Upper lobe of left lung (tissue), 6 donors: ENCODE measurements around the gene INPP4B. TPM values are rescaled to one million over a fixed set of nuclear protein-coding genes. Genes with fewer than 3 reads are reported as not detected.

ENCODE experiments used
- ATAC-seq, 2 donors: fragments of 200-7000 bp; cut with Tn5 transposase; one replicate each; pipeline ENCODE4 v1.9.1; 2022; ENCODE audit warnings: mild to moderate bottlenecking in 2 of 2, moderate library complexity in 2 of 2; ENCODE audit not compliant: low FRiP score in 2 of 2
- DNase-seq, 2 donors: peaks; one replicate each; pipeline ENCODE4 v3.0.0-alpha.2; 2019 to 2020
- H3K27ac ChIP-seq, 4 donors: fragments of 200-600 bp; sonication (generic); one replicate each; pipeline ENCODE4 v1.5.1; 2016 to 2019
- H3K27me3 ChIP-seq, 4 donors: fragments of 200-600 bp; sonication (generic); one replicate each; pipeline ENCODE4 v1.5.1; 2017 to 2019
- H3K36me3 ChIP-seq, 4 donors: fragments of 200-600 bp; sonication (generic); one replicate each; pipeline ENCODE4 v1.5.1; 2016 to 2019
- H3K4me1 ChIP-seq, 4 donors: fragments of 200-600 bp; sonication (generic); one replicate each; pipeline ENCODE4 v1.5.1; 2018 to 2019
- H3K4me3 ChIP-seq, 4 donors: fragments of 200-600 bp; sonication (generic); one replicate each; pipeline ENCODE4 v1.5.1; 2017 to 2019; ENCODE audit warnings: mild to moderate bottlenecking in 2 of 4, moderate library complexity in 1 of 4
- H3K9me3 ChIP-seq, 4 donors: fragments of 200-600 bp; sonication (generic); one replicate each; pipeline ENCODE4 v1.5.1; 2018 to 2019
- EP300 ChIP-seq, 4 donors: sonication (generic); formaldehyde crosslinking; IDR thresholded peaks; one replicate each; pipeline ENCODE4 v1.5.1; 2017; ENCODE audit warnings: antibody characterized with exemption in 4 of 4, control low read depth in 2 of 4
- POLR2A ChIP-seq, 4 donors: fragments of 450-650 bp; IDR thresholded peaks; one replicate each; pipeline ENCODE4 v1.5.1; 2016 to 2017; ENCODE audit warnings: antibody characterized with exemption in 4 of 4, mild to moderate bottlenecking in 2 of 4
- POLR2AphosphoS5 ChIP-seq, 2 donors: sonication (generic); formaldehyde crosslinking; IDR thresholded peaks; one replicate each; pipeline ENCODE4 v1.5.1; 2017; ENCODE audit warnings: antibody characterized with exemption in 2 of 2
- WGBS, 2 donors: methylation state at CpG; one replicate each; pipeline ENCODE4 v1.1.5; 2017 to 2018; 5-methylcytosine and 5-hydroxymethylcytosine counted together
- total RNA-seq, 6 donors: library from RNA; depleted of rRNA in 4 of 6; stranded (reverse); fragments of >200 nt in 4 of 6; gene quantifications; one replicate each; pipeline versions ENCODE4 v1.1.0 to v1.2.1, GENCODE V29; 2016 to 2021
- TF ChIP-seq, protein P1 (sequence below), 6 experiments: fragments of 450-650 bp in 4 of 6; fragments of 200-600 bp in 2 of 6; sonication (generic) in 2 of 6; IDR thresholded peaks; one replicate each; pipeline ENCODE4 v1.5.1; 2016 to 2019; ENCODE audit warnings: antibody characterized with exemption in 6 of 6
- donor health status: DM: no; HTN: no; CAD: no; lungs with moderate emphysema.
- donor health status: DM: no; HTN: yes; CAD: no; lungs with severe emphysema.

INPP4B gene
- total RNA-seq, 6 donors from 2014 or later = 4.7 to 31.4 (median 10.4) TPM

- whole genome bisulfite sequencing, 2 donors = 73 to 90% methylated on average over 1 of the region's 1 CpG
- Histone ChIP-seq H3K36me3 (no peaks in the 10 kb centered on the region), H3K27me3 (no peaks in the 10 kb centered on the region), H3K9me3 (no peaks in the 10 kb centered on the region), H3K4me1 (no peaks in the 10 kb centered on the region), H3K4me3 (no peak overlapping the region), H3K27ac (no peak overlapping the region)
- no peak for DNase-seq
- TF ChIP-seq EP300 (IDR thresholded peaks at IDR 0.05) = no peak
- TF ChIP-seq, protein P1, sequence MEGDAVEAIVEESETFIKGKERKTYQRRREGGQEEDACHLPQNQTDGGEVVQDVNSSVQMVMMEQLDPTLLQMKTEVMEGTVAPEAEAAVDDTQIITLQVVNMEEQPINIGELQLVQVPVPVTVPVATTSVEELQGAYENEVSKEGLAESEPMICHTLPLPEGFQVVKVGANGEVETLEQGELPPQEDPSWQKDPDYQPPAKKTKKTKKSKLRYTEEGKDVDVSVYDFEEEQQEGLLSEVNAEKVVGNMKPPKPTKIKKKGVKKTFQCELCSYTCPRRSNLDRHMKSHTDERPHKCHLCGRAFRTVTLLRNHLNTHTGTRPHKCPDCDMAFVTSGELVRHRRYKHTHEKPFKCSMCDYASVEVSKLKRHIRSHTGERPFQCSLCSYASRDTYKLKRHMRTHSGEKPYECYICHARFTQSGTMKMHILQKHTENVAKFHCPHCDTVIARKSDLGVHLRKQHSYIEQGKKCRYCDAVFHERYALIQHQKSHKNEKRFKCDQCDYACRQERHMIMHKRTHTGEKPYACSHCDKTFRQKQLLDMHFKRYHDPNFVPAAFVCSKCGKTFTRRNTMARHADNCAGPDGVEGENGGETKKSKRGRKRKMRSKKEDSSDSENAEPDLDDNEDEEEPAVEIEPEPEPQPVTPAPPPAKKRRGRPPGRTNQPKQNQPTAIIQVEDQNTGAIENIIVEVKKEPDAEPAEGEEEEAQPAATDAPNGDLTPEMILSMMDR (IDR thresholded peaks at IDR 0.05) = no peak
- no peak for ATAC-seq
Observed at GRCh38 chr4:142218726-142219125, 627.4 kb downstream of the INPP4B start.

DNA sequence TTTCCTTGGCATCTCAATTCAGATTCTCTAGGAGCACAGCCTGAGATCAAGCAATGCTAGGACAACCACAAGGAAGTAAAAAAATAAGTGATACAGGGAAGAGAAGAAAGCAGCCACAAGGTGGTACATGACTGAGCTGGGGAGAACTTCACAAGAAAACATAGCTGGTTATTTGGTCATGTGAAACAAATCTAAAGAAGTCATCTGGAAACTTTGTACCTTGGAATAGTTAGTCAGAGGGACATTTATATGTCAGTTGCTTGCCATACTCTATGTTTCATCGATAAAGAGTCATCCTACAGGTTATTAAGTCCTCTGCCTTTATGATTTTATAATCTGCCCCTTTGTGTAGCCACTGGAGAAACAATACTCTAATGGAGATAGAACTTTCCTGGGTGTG lies 634.7 kb downstream of the INPP4B start:
- 93 to 95% methylated on average over 1 of the region's 1 CpG for WGBS, 2 donors
- Histone ChIP-seq H3K4me3 (no peak overlapping the region), H3K4me1 (no peaks in the 10 kb centered on the region), H3K36me3 (no peaks in the 10 kb centered on the region), H3K9me3 (no peaks in the 10 kb centered on the region), H3K27me3 (no peaks in the 10 kb centered on the region), H3K27ac (no peak overlapping the region)
- ATAC-seq = no peak
- DNase-seq = no peak
- TF ChIP-seq EP300 (IDR thresholded peaks at IDR 0.05) (no peak), POLR2A (IDR thresholded peaks at IDR 0.05) (no peak), POLR2AphosphoS5 (IDR thresholded peaks at IDR 0.05) (no peak)
- TF ChIP-seq, protein P1 (IDR thresholded peaks at IDR 0.05) = no peak

- Histone ChIP-seq H3K36me3 (no peaks in the 10 kb centered on the region), H3K4me3 (no peak overlapping the region), H3K27me3 (no peaks in the 10 kb centered on the region), H3K9me3 (no peaks in the 10 kb centered on the region), H3K4me1 (no peaks in the 10 kb centered on the region), H3K27ac (no peak overlapping the region)
- DNase-seq (no peak), ATAC-seq (no peak)
- no peak for TF ChIP-seq EP300 (IDR thresholded peaks at IDR 0.05)
- TF ChIP-seq, protein P1 (IDR thresholded peaks at IDR 0.05) = no peak
- TF ChIP-seq POLR2A (IDR thresholded peaks at IDR 0.05) = no peak
- TF ChIP-seq POLR2AphosphoS5 (IDR thresholded peaks at IDR 0.05) = no peak
Observed at GRCh38 chr4:142203505-142203904, 642.6 kb downstream of the INPP4B start.

GRCh38 chr4:142202404-142203332 lies 643.4 kb downstream of the INPP4B start:
- DNase-seq (no peak), ATAC-seq (no peak)
- WGBS, 2 donors = 76 to 83% methylated on average over 6 of the region's 6 CpGs
- H3K27me3 ChIP-seq = no peaks in the 10 kb centered on the region
- H3K27ac ChIP-seq = no peak overlapping the region
- no peak overlapping the region for H3K4me3 ChIP-seq
- TF ChIP-seq EP300 (IDR thresholded peaks at IDR 0.05) (no peak), POLR2AphosphoS5 (IDR thresholded peaks at IDR 0.05) (no peak), POLR2A (IDR thresholded peaks at IDR 0.05) (no peak)
- TF ChIP-seq, protein P1 (IDR thresholded peaks at IDR 0.05) = no peak
- no peaks in the 10 kb centered on the region for H3K4me1 ChIP-seq
- no peaks in the 10 kb centered on the region for H3K9me3 ChIP-seq
- H3K36me3 ChIP-seq = no peaks in the 10 kb centered on the region

GRCh38 chr4:142201041-142201440 lies 645.1 kb downstream of the INPP4B start:
- ATAC-seq (no peak), DNase-seq (no peak)
- Histone ChIP-seq H3K9me3 (no peaks in the 10 kb centered on the region), H3K4me1 (no peaks in the 10 kb centered on the region), H3K27me3 (no peaks in the 10 kb centered on the region), H3K4me3 (no peak overlapping the region), H3K36me3 (no peaks in the 10 kb centered on the region), H3K27ac (no peak overlapping the region)
- TF ChIP-seq EP300 (IDR thresholded peaks at IDR 0.05) (no peak), POLR2AphosphoS5 (IDR thresholded peaks at IDR 0.05) (no peak), POLR2A (IDR thresholded peaks at IDR 0.05) (no peak)
- TF ChIP-seq, protein P1 (IDR thresholded peaks at IDR 0.05) = no peak
